ENCODE measurements around the gene LIPC.

Gene LIPC

GRCh38 chr15:58572521-58572920 lies 140.7 kb downstream of the LIPC start:
- no peak for DNase-seq (ENCODE audit: low spot score)
- TF ChIP-seq CTCF (IDR thresholded peaks at IDR 0.05; ENCODE audit: borderline replicate concordance, control extremely low read depth, extremely low read depth, insufficient read depth, missing control alignments): no peak
- in situ Hi-C loops (cut with MboI; ENCODE audit: low sequenced_read_pairs, unreplicated experiment): no loop called here

GRCh38 chr15:58573270-58573669 lies 141.5 kb downstream of the LIPC start:
- no peak for TF ChIP-seq CTCF (IDR thresholded peaks at IDR 0.05; ENCODE audit: borderline replicate concordance, control extremely low read depth, extremely low read depth, insufficient read depth, missing control alignments)
- DNase-seq (ENCODE audit: low spot score): no peak
- in situ Hi-C loops (cut with MboI; ENCODE audit: low sequenced_read_pairs, unreplicated experiment): no loop called here

GRCh38 chr15:58574631-58575030 lies 142.8 kb downstream of the LIPC start:
- in situ Hi-C loops (cut with MboI; ENCODE audit: low sequenced_read_pairs, unreplicated experiment): no loop called here
- no peak for TF ChIP-seq CTCF (IDR thresholded peaks at IDR 0.05; ENCODE audit: borderline replicate concordance, control extremely low read depth, extremely low read depth, insufficient read depth, missing control alignments)
- no peak for DNase-seq (ENCODE audit: low spot score)

GRCh38 chr15:58575045-58575786 lies 143.4 kb downstream of the LIPC start:
- no peak for TF ChIP-seq CTCF (IDR thresholded peaks at IDR 0.05; ENCODE audit: borderline replicate concordance, control extremely low read depth, extremely low read depth, insufficient read depth, missing control alignments)
- no peak for DNase-seq (ENCODE audit: low spot score)
- in situ Hi-C loops (cut with MboI; ENCODE audit: low sequenced_read_pairs, unreplicated experiment): no loop called here

GRCh38 chr15:58576657-58577056 lies 144.9 kb downstream of the LIPC start:
- no peak for DNase-seq (ENCODE audit: low spot score)
- TF ChIP-seq CTCF (IDR thresholded peaks at IDR 0.05; ENCODE audit: borderline replicate concordance, control extremely low read depth, extremely low read depth, insufficient read depth, missing control alignments): no peak
- in situ Hi-C loops (cut with MboI; ENCODE audit: low sequenced_read_pairs, unreplicated experiment): no loop called here

- no peak for TF ChIP-seq CTCF (IDR thresholded peaks at IDR 0.05; ENCODE audit: borderline replicate concordance, control extremely low read depth, extremely low read depth, insufficient read depth, missing control alignments)
- in situ Hi-C loops (cut with MboI; ENCODE audit: low sequenced_read_pairs, unreplicated experiment): no loop called here
Measured at GRCh38 chr15:58582160-58582559, 150.4 kb downstream of the LIPC start.

More at GRCh38 chr15:58582160-58582559, 150.4 kb downstream of the LIPC start:
- DNase-seq (ENCODE audit: low spot score): no peak

Data from GM13976 (cell line).